ENCODE results near the gene LIPC.

Gene LIPC

GRCh38 chr15:58535894-58536293 lies 104.1 kb downstream of the LIPC start:
- in situ Hi-C loops (cut with HindIII; ENCODE audit: low sequenced_read_pairs) = no loop called here
- no peak for DNase-seq (ENCODE audit: low read depth, low spot score)
- TF ChIP-seq, protein P1, sequence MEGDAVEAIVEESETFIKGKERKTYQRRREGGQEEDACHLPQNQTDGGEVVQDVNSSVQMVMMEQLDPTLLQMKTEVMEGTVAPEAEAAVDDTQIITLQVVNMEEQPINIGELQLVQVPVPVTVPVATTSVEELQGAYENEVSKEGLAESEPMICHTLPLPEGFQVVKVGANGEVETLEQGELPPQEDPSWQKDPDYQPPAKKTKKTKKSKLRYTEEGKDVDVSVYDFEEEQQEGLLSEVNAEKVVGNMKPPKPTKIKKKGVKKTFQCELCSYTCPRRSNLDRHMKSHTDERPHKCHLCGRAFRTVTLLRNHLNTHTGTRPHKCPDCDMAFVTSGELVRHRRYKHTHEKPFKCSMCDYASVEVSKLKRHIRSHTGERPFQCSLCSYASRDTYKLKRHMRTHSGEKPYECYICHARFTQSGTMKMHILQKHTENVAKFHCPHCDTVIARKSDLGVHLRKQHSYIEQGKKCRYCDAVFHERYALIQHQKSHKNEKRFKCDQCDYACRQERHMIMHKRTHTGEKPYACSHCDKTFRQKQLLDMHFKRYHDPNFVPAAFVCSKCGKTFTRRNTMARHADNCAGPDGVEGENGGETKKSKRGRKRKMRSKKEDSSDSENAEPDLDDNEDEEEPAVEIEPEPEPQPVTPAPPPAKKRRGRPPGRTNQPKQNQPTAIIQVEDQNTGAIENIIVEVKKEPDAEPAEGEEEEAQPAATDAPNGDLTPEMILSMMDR (IDR thresholded peaks at IDR 0.05; ENCODE audit: low read depth, low read length) = no peak
- H3K4me3 ChIP-seq (ENCODE audit: low read depth, low read length) = no peak overlapping the region

GRCh38 chr15:58536414-58536813 lies 104.6 kb downstream of the LIPC start:
- in situ Hi-C loops (cut with HindIII; ENCODE audit: low sequenced_read_pairs) = no loop called here
- no peak for DNase-seq (ENCODE audit: low read depth, low spot score)
- TF ChIP-seq, protein P1 (IDR thresholded peaks at IDR 0.05; ENCODE audit: low read depth, low read length) = no peak

DNA sequence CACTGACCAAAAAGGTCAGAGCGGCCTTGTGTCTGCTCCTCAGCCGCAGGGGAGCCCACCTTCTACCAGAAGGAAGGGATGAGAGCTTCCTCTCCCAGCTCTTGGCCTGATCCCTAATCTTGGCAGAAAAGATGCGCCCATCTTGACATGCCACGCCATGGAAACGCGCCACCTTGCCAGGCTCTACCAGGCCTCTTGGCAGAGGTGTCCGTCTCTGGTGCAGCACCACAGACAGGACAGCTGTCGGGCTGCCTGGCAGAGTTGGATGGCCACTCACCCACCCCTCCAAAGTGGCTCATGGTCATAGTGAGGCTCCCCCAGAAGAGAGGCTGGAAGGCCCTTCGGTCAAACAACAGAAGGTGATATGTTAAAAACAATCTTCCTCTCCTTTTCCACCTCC lies 105.2 kb downstream of the LIPC start:
- DNase-seq (ENCODE audit: low read depth, low spot score) = no peak
- in situ Hi-C loops (cut with HindIII; ENCODE audit: low sequenced_read_pairs) = no loop called here
- H3K4me3 ChIP-seq (ENCODE audit: low read depth, low read length) = no peak overlapping the region
- TF ChIP-seq, protein P1 (IDR thresholded peaks at IDR 0.05; ENCODE audit: low read depth, low read length) = no peak

More at GRCh38 chr15:58536414-58536813, 104.6 kb downstream of the LIPC start:
- H3K4me3 ChIP-seq (ENCODE audit: low read depth, low read length) = no peak overlapping the region

- no peak for DNase-seq (ENCODE audit: low read depth, low spot score)
- H3K4me3 ChIP-seq (ENCODE audit: low read depth, low read length) = no peak overlapping the region
- in situ Hi-C loops (cut with HindIII; ENCODE audit: low sequenced_read_pairs) = no loop called here
- TF ChIP-seq, protein P1 (IDR thresholded peaks at IDR 0.05; ENCODE audit: low read depth, low read length) = no peak
Observed at GRCh38 chr15:58538225-58538727, 106.5 kb downstream of the LIPC start.

DNA sequence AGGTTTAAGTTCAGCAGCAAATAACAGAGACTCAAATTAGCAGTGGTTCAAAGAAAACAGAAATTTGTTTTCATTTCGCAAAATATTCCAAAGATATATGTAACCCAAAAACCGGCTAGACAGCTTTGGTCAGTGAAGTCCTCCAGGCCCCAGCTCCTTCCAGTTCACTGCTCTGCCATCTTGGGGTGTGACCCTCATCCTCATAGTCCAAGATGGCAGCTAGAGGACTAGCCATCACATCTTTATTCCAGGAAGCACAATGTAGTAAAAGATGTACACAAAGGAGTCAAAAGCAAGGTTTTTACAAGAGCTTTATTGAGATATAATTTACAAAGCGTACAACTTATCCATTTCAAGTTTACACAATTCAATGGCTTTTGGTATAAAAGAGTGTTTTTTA lies 107.1 kb downstream of the LIPC start:
- H3K4me3 ChIP-seq (ENCODE audit: low read depth, low read length) = no peak overlapping the region
- no peak for DNase-seq (ENCODE audit: low read depth, low spot score)
- in situ Hi-C loops (cut with HindIII; ENCODE audit: low sequenced_read_pairs) = no loop called here
- TF ChIP-seq, protein P1 (IDR thresholded peaks at IDR 0.05; ENCODE audit: low read depth, low read length) = no peak

DNA sequence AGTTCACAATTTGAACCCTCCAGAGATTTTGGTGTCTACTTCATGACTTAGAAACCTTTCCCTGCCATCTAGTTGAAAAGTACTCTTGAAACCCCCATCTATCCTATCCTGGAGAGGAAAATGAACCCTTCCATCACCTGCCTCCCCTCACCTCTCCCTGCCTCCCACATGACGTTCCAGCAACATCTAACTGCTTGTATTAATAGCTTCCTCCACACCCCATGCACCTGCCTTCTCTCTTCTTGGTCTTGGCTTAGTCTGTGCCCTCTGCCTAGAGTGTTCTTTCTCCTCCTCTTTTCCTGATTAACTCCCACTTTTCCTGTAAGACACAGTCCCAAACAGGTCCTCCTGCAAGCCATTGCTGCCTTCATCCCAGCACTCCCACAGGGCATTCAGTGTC lies 107.8 kb downstream of the LIPC start:
- in situ Hi-C loops (cut with HindIII; ENCODE audit: low sequenced_read_pairs) = no loop called here
- no peak for DNase-seq (ENCODE audit: low read depth, low spot score)
- TF ChIP-seq, protein P1 (IDR thresholded peaks at IDR 0.05; ENCODE audit: low read depth, low read length) = no peak
- no peak overlapping the region for H3K4me3 ChIP-seq (ENCODE audit: low read depth, low read length)
